ENCODE results near the gene ADGRA1.
"Not testable (repeated sequence)": the region's sequence is repeated elsewhere in the genome, so short reads cannot be mapped to it uniquely, and the experiment has no call there.

The ADGRA1 gene

DNA sequence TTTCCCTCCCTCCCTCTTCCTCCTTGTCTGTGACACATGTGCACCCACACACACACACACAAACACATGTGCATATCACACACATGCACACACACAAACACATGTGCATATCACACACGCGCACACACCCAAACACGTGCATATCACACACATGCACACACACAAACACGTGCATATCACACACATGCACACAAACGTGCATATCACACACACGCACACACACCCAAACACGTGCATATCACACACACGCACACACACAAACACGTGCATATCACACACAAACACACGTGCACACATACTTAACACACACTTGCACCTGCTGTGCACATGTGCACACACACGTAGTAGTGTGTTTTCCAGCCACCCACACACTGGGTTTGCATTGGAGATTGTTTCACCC lies 42.9 kb downstream of the ADGRA1 start:
- no peak for DNase-seq

DNA sequence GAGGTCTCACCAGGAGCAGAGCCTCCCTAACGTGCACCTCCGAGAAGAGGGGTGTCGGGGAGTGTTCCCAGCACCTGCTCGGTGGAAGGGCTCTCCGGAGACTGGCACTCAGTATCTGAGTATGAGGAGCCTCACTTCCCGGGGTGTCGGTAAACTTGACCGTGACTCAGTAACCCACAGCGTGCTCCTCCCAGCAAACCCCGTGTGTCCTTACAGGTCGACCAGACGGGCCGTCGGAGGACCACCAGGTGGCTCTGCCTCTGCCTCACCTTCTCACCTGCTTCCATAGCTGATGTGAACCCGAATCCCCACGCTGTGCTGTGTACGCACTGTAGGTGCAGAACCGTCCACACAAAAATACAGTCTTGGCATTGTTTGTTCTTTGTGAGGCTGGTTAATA lies 43.3 kb downstream of the ADGRA1 start:
- no peak for DNase-seq

DNA sequence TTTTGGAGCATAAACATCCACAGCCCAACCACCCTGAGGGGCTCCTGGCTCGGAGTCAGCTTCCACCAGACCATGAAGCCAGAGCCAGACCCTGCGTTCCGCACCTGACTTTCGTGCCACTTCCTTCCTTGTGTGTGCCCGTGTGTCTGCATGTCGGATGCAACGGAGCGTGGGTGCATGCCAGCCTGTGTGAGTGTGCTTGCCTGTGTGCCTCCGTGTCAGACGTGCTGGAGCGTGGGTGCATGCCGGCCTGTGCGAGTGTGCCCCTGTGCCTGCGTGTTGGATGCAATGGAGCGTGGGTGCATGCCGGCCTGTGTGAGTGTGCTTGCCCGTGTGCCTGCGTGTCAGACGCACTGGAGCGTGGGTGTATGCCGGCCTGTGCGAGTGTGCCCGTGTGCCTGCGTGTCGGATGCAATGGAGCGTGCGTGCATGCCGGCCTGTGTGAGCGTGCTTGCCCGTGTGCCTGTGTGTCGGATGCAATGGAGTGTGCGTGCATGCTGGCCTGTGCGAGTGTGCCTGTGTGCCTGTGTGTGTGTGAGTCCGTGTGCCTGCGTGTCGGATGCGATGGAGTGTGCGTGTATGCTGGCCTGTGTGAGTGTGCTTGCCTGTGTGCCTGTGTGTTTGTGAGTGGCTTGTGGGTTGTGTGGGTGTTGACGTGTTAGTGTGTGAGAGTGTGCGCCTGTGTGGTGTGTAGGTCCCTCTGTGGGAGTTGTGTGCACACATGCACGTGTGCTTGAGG lies 44.2 kb downstream of the ADGRA1 start:
- DNase-seq: no peak

DNA sequence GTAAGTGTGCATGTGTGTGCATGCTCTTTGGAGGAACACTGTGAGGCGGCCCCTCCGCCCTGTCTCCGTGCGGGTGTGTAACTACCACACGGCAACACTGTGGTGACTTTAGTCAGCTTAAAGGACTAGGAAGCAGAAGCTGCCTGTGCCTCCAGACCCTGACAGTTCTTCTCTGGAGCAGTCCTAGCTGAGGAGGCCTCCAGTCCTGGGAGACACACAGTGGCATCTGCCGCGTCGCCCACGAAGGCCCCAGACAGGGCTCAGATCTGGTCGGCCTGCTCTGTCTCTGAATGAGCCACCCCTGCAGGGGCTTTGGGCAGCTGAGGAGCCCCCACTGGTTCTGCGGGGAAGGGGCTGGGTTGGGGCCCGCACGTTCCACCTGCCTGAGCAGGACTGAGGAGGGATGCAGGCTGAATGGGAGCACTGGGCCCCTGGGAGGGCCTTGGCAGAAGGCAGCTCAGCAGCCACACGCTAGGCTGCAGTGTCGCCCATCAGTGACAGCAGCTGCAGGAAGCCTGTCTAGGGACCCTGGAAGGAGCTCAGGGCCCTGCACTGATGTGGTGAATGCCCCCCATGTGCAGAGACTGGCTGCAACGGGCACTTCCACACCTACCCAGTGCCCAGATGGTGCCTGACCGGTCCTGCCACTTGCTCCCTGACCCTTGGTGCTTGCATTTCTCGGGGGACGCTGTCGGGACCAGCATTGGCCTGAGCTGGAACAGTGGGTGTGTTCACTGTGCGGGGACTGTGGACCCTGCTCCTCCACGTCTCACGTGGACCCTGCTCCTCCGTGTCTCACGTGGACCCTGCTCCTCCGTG lies 45.0 kb downstream of the ADGRA1 start:
- DNase-seq: no peak

DNA sequence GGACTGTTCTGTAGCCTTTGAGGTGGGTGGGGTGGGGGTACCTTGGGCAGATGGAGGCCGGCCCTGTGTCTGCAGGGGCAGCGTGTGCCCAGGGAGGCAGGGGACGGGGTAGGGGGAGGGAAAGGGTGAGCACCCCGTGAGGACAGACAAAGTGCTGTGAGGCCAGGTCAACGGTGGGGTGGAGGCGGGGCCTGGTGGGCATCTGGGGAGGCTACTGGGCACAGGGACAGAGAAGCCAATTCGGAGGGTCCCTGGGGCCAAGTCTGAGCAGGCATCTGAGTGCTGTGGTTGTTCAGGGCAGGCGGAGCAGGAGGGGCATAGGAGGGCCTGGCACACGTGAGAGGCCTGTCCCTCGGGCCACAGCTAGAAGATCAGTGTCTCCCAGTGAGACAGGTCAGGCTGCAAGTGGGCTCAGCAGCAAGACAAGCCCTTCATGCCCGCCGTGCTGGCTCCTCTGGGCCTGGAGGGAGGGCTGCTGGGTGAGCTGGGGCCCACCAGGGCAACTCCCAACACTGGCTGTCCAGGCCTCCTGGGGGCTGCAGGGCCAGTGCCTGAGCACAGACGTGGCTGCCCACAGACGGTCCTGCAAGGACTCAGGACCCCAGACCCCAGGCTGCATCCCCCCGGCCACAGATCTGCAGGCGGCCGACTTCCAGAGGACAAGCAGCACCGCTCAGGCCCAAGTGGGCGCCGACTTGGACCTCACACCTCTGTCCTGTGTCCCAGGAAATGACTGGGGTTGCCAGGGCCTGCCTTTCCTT lies 45.9 kb downstream of the ADGRA1 start:
- no peak for DNase-seq

DNA sequence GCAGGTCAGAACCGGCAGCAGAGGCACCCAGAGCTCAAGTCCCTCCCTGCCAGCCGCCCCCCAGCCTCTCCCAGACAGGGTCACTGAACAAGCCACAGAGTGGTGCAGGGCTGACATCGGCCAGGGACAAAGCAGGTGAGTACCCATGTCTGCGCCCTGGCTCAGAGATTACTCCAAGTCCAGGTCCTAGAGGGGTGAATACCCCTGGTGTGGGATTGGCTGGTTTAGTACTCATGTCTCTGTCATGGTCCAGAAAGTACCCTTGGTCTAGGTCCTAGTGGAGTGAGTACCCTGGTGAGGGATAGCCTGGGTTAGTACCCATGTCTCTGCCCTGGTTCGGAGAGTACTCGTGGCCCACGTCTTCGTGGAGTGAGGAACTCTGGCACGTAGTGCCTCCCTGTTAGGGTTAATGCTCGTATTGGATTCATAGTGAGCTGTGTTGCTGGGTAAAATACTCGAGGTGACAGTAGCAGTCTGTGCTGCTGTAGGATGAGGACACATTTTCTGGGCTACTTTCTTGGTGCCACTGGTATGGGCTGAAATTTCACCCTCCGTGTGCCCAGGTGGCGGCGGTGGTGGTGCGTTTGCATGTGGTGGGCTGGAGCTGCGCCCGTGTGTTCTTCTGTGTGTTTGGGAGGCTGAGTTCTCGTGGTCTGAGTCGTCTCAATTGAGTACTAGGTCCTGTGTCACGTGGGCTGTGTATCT lies 46.8 kb downstream of the ADGRA1 start:
- no peak for DNase-seq

DNA sequence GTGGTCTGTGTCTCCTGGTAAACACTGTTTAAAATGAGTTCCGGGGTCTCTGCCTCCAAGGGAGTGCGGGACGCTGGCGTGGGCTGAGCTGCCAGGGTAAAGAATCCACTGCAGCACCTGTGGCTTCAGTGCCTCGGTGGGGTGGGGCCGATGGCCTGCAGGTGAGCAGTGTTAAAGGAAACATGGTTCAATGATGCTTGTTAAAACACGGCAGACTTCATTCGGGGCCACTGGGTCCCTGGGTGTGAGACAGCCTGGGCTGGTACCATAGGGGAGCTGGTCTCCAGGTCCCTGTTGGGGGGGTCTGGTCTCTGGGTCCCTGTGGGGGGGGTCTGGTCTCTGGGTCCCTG lies 47.4 kb downstream of the ADGRA1 start:
- no peak for DNase-seq

DNA sequence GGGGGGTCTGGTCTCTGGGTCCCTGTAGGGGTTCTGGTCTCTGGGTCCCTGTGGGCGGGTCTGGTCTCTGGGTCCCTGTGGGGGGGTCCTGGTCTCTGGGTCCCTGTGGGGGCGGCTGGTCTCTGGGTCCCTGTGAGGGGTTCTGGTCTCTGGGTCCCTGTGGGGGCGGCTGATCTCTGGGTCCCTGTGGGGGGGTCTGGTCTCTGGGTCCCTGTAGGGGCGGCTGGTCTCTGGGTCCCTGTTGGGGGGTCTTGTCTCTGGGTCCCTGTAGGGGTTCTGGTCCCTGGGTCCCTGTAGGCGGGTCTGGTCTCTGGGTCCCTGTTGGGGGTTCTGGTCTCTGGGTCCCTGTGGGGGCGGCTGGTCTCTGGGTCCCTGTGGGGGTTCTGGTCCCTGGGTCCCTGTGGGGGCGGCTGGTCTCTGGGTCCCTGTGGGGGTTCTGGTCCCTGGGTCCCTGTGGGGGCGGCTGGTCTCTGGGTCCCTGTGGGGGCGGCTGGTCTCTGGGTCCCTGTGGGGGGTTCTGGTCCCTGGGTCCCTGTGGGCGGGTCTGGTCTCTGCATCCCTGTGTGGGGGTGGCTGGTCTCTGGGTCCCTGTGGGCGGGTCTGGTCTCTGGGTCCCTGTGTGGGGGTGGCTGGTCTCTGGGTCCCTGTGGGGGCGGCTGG lies 49.9 kb downstream of the ADGRA1 start:
- not testable (repeated sequence) for DNase-seq

DNA sequence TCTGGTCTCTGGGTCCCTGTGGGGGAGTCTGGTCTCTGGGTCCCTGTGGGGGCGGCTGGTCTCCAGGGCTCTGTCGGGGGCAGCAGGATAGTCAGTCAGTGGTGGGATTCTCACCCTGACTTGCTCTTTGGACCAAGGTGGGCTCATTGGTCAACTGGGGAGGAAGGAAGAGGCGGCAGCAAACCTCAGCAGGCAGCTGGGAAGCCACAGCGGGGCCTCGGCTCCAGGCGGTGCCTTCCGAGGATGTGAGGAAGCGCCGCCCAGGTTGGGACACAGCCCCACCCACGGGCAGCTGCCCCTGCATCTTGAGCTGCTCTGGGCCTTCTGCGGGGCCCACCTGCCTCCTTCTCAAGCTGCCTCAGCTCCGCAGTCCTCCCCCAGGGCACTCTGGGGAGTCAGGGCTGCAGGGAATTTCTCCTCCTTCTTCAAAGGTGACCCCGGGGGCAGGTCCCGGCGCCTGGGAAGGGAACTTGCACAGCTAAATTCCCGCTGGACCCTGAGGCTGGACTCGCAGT lies 51.9 kb downstream of the ADGRA1 start:
- DNase-seq: no peak

DNA sequence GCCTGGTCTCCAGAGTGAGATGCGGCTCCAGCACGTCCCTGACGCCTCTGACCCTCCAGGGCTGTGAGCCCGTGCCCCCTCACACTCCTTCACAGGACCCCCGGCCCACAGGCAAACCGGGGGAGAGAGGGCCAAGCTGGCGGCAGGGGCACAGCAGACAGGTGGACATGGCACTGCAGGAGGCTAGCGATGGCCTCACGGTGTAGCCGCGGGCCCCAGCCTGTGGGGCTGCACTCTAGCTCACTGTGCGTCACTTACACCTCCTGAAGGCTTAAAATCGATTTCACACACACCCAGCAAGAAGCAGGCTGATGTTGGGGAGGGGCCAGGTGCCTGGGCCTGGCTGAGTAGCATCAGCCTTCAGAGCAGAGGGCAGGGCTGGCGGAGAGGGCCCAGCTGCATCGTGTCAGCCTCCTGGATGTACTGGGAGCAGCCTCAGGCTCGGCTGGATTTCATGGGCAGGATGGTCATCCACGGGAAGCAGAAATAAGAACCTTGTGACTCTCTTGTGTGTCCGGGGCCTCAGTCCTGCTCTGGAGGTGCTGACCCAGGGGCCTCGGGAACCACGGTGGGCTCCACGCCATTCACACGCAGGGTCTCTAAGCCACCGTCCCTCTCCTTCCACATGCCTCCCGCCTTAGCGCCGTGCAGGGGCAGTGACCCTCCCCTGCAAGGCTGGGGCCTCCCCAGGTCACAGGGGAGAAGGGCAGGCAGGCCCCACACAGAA lies 52.9 kb downstream of the ADGRA1 start:
- DNase-seq: no peak

DNA sequence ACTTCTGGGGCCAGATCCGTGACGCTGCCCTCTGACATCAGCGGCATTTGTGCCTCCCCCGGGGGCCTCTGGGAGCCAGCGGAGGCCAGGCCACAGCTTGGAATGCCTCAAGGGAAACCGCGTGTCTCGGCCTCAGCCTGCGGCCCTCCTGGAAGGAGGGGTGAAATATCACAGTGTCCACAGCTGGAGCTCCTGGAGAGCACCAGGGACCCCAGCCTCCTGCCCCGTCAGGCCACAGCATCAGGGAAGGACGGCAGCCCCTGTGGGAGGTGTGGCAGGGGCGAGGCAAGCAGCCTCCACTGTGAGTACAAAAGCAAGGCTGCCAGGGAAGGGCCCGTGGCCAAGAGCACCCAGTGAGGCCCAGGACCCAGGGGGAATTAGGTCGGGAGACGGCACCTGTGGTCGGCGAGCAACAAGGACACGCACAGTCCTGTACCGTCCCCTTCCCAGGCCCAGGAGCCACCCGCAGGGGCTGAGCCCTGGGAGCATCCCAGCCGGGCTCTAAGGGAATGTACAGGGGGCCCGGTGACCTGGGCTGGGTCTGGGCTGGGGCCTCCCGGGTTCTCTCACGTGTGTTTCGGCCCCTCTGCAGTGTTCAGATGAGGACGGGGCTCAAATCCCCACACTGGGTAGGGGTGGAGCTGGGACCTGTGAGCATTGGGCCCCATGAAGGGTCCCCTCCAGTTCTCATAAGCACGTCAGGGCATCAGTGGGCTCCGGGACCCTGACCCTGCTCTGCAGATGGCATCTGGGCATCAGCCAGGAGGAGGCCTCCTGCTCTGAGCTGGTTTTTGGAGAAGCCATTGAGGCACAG lies 53.6 kb downstream of the ADGRA1 start:
- no peak for DNase-seq

DNA sequence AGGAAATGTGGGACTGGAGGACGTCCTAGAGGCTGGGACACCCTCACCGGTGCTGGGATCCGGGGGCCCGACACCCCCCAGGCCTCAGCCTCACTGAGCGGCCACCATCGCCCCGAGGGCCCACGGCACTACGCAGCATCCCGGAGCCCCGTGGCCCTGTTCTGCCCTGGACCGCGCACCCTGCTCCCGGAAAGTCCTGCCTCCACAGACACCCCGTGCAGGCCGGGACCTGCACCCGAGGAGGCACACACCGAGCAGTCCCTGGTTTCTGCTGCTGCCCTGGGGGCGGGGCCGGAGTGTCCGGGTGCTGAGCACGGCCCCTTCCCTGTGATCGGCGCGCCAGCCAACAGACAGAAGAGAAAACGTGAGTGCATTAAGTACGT lies 54.2 kb downstream of the ADGRA1 start:
- DNase-seq: no peak

DNA sequence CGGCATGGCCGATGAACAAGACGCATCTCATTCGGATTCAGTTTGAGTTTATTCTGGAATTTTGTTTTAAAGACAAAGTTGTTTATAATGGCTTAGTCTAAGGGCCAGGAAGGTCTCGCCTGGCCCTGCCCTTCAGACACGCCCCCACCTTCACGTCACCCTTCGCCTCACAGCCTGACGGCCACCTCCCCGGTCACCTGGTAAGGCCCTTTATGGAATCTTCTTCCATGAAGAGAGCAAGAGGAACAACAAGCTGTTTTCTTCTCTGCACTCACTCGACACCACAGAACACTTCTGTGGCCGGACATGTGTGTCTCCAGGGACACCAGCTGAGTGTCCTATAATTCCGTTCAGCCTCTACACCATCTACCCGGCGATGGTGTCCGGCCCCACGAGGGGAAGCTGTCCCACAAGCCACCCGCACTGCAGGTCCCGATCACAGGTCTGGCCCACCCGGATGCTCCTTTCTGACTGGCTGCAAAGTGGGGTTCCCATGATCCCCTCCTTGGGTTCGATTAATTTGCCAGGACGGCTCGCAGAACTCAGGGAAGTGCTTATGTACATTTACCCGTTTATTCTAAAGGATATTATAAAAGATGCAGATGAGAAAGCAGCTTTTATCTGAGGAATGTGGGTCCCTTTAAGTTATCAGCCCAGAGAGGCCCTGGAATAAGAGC lies 54.9 kb downstream of the ADGRA1 start:
- DNase-seq: no peak

DNA sequence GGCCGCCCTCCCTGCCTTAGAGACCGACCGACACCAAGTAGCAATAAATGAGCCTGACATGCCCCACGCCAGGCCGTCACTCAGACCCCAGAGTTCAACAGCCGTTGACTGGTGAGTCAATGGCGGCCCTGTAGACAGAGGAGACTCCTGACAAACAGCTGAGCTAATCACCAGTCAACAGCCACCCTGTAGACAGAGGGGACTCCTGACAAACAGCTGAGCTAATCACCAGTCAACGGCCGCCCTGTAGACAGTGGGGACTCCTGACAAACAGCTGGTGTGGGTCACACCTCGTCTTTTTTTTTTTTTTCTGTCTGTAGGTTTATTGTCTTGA lies 55.4 kb downstream of the ADGRA1 start:
- no peak for DNase-seq

DNA sequence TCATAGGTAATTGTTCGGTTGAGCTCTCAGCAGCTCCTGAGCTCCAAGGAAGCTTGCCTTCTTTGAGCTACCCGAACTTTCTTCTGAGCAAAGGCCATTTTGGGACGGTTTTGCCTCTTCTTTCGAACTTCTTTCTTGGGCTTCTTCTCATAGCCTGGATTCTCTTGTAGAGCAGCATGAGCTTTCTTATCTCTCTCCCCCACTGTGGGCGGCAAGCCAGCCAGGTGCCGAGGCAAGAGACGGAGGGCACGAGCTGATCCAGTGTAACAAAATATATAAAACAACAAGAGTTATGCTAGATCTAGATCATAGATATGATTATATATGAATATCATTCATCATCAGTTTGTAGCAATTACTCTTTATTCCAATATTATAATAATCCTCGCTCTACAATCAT lies 55.8 kb downstream of the ADGRA1 start:
- no peak for DNase-seq

DNA sequence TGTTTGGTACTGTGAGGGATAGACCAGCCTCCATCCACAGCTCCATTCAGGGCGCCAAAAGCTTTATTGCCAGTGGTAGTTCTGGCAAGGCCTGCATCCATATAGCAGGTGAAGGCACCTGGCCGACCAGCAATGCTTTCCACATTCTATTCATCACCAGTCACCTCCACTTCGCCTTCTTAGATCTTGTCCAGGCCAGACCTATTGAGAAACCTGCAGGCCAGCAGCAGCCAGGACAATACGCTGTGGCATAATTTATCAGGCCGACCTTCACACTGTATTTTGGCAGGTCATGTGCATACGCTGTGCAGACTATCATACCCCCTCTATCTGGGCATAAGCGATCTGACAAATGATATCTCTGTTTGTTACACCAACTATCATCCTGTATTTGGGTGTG lies 57.0 kb downstream of the ADGRA1 start:
- DNase-seq: no peak

DNA sequence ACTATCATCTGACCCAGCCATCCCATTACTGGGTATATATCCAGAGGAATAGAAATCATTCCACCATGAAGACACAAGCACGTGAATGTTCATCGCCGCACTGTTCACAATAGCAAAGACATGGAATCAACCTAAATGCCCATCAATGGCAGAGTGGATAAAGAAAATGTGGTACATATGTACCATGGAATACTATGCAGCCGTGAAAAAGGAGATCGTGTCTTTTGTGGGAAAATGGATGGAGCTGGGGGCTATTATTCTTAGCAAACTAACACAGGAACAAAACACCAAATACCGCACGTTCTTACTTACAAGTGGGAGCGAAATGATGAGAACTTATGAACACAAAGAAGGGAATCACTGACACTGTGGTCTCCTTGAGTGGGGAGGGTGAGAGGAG lies 62.5 kb downstream of the ADGRA1 start:
- DNase-seq: no peak

DNA sequence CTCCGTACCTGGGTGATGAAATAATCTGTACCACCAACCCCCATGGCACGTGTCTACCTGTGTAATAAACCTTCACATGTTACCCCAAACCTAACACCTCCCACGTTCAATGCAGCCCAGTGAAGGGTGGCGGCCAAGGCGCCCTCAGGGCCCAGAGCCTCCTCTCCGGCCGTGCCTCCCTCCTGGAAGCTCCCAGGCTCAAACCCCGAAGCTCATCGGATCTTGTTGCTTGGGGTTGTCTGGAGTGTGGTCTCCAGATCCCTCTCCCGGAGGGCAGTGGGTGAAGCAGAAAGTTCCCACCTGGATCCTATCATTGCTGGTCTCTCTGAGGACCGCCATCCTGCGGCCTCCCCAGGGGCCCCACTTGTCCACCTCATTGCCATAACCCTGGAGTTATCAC lies 62.9 kb downstream of the ADGRA1 start:
- DNase-seq: no peak

DNA sequence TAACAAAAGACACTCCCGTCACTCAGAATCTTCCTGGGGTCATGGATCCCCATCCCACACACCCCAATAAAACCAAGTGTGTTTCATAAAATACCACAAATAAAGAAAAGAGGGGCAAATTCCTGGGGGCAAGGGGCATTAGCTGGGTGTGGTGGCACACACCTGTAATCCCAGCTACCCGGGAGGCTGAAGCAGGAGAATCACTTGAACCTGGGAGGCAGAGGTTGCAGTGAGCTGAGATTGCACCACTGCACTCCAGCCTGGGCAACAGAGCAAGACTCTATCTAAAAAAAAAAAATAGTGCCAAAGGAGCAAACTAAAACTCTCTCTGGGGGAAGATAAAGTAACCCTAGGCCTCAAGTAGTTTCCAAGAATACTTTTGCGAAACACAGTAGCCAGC lies 63.3 kb downstream of the ADGRA1 start:
- DNase-seq: not testable (repeated sequence)

DNA sequence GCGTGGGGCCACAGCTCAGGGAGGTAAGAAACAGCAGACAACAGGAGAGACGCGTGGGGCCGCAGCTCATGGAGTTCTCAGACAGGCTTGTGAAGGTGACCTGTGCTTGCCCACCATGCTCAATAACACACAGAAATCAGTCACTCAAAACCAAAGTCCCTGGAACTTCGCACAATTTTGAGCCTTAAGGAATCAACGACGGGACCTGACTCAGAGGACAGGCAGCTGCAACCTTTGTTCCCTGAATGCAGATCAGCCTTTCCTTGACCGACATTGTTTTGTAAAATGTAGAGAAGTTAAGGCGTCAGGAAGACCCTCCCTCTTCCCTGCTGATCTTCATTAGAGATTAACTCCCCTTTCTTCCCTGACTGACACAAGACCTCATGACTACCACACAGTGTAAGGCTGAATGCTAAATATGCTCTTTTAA lies 63.8 kb downstream of the ADGRA1 start:
- no peak for DNase-seq
